Motor neuron (in vitro differentiated cells): Measurements from ENCODE around the gene MAPK14. TPM values are rescaled to one million over a fixed set of nuclear protein-coding genes. Genes with fewer than 3 reads are reported as not detected.

ENCODE experiments used
- ATAC-seq, 8 experiments: fragments of 200-7000 bp; cut with Tn5 transposase; replicated peaks in 6 of 8; 2 replicates each; pipeline ENCODE4 v1.8.0; 2021; ENCODE audit warnings: mild to moderate bottlenecking in 8 of 8, moderate library complexity in 8 of 8
- H3K27ac ChIP-seq, 2 donors: fragments of 250-450 bp; sonication (Bioruptor Pico); 2 replicates each; pipeline ENCODE4 v1.9.0; 2021; ENCODE audit warnings: antibody characterized with exemption in 2 of 2, mild to moderate bottlenecking in 2 of 2, moderate library complexity in 1 of 2
- H3K4me1 ChIP-seq, 2 donors: fragments of 250-450 bp; sonication (Bioruptor Pico); replicated peaks in 1 of 2; 2 replicates each; pipeline ENCODE4 v1.6.1; 2021; ENCODE audit warnings: antibody characterized with exemption in 2 of 2, mild to moderate bottlenecking in 2 of 2, moderate library complexity in 1 of 2
- H3K4me3 ChIP-seq, 5 donors: fragments of 250-450 bp; sonication (Bioruptor Pico); 2 replicates each; pipeline ENCODE4 v1.9.0; 2021; ENCODE audit warnings: antibody characterized with exemption in 5 of 5, mild to moderate bottlenecking in 5 of 5, moderate library complexity in 4 of 5
- WGBS, 10 experiments: fragments of 450-650 bp; shearing (Covaris generic); methylation state at CpG; one replicate each; pipeline ENCODE4 v1.0.0; 2022; 5-methylcytosine and 5-hydroxymethylcytosine counted together
- in situ Hi-C, 9 experiments: fragments of 400-800 bp; cut with MboI; loops; one replicate each; pipeline ENCODE4 v1.15.0; 2021; ENCODE audit warnings: low sequenced_read_pairs in 9 of 9, low pct_unique_long_range_greater_than_20kb in 2 of 9; ENCODE audit not compliant: unreplicated experiment in 9 of 9
- total RNA-seq, 8 experiments: library from RNA; unstranded; fragments of 300-600 nt; gene quantifications; 2 replicates each; pipeline versions ENCODE4 v1.2.3 to v1.2.4, GENCODE V29; 2022

MAPK14 gene
- total RNA-seq, 8 experiments from 2014 or later = 14.7 to 52.3 (median 21.9) TPM

DNA sequence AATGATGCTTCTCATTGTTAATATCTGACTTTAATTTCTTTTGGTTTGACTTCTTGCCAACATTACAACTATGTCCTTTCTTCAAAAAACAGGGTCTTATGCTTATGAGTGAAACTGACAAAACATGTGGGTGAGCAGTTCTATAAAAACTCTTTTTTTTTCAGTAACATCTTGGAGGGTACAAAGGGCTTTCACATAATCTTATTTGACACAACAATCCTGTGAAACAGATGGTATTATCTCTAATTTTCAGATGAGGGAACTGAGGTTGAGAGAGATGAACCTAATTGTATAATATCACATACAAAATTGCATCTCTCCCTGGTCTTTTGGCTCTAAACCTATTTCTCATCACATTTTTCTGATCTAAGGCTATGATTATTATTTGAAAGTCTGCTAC lies 38.3 kb downstream of the MAPK14 start:
- in situ Hi-C loops = no loop called here
- Histone ChIP-seq H3K27ac (no peak overlapping the region), H3K4me1 (no peaks in the 10 kb centered on the region), H3K4me3 (no peak overlapping the region)
- no peak for ATAC-seq

GRCh38 chr6:36066817-36067216 lies 39.2 kb downstream of the MAPK14 start:
- no peak overlapping the region for H3K27ac ChIP-seq
- no peaks in the 10 kb centered on the region for H3K4me1 ChIP-seq
- no peak overlapping the region for H3K4me3 ChIP-seq
- in situ Hi-C loops = no loop called here
- no peak for ATAC-seq
- 85 to 100% (median 100%) methylated on average over 1 to 2 of the region's 2 CpGs for WGBS, 10 experiments

- H3K4me3 ChIP-seq = no peak overlapping the region
- 69 to 100% (median 83%) methylated on average over 1 to 3 of the region's 3 CpGs for WGBS, 10 experiments
- no peaks in the 10 kb centered on the region for H3K4me1 ChIP-seq
- no peak overlapping the region for H3K27ac ChIP-seq
- in situ Hi-C loops = no loop called here
- ATAC-seq = no peak
Measured at GRCh38 chr6:36067374-36068011, 39.9 kb downstream of the MAPK14 start.

- H3K27ac ChIP-seq = no peak overlapping the region
- no peak for ATAC-seq
- in situ Hi-C loops = no loop called here
- no peaks in the 10 kb centered on the region for H3K4me1 ChIP-seq
- no peak overlapping the region for H3K4me3 ChIP-seq
Measured at GRCh38 chr6:36068012-36068392, 40.4 kb downstream of the MAPK14 start.

- in situ Hi-C loops = no loop called here
- Histone ChIP-seq H3K4me1 (no peaks in the 10 kb centered on the region), H3K27ac (no peak overlapping the region), H3K4me3 (no peak overlapping the region)
- no peak for ATAC-seq
- WGBS, 10 experiments = 20 to 100% (median 80%) methylated on average over 1 to 3 of the region's 3 CpGs; no CpG with 5 or more reads in 1 of the 10 experiments
Measured at GRCh38 chr6:36068586-36068985, 41.0 kb downstream of the MAPK14 start.

DNA sequence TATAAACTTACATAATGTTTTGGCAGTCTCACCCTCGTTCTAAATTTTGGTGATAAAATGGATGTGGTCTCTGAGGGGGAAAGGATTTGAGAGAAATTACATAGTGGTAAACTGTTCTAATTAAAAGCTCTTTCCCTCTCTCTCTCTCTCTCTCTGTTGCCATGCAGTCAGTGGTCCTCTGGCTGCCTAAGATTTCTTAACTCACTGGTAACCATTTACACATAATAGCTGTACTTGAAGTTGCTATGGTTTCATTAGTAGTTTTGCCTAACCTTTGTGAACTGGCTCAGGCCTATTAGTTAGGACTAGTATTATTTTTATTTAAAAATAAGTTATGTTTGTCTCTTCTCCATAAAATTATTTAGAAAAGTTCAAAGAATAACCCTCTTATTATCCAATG lies 42.0 kb downstream of the MAPK14 start:
- no peak overlapping the region for H3K4me3 ChIP-seq
- in situ Hi-C loops = no loop called here
- H3K4me1 ChIP-seq = no peaks in the 10 kb centered on the region
- 0 to 100% (median 67%) methylated on average over 1 of the region's 1 CpG; no CpG with 5 or more reads in 2 of the 10 experiments for WGBS, 10 experiments
- ATAC-seq = peak in 1 of 8 experiments; percentile 38
- no peak overlapping the region for H3K27ac ChIP-seq

DNA sequence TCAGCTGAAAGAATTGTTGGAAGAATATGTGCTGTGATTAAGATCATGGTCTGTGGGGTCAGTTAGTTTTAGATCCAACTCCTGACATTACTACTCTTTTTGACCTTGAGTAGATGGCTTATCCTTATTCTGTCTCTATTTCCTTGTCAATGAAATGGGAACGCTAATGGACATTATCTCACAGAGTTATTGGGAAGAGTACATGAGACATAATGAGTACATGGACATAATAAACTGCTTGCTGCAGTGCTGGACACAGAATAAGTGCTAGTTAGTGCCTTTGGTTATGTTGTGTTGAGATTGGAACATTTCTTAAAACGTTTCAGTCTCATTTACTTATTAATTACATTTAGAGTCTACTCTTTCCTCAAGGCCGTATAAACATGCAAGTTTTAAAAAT lies 42.6 kb downstream of the MAPK14 start:
- 67 to 100% (median 89%) methylated on average over 1 to 3 of the region's 3 CpGs; no CpG with 5 or more reads in 1 of the 10 experiments for WGBS, 10 experiments
- in situ Hi-C loops = no loop called here
- no peak for ATAC-seq
- Histone ChIP-seq H3K27ac (no peak overlapping the region), H3K4me1 (no peaks in the 10 kb centered on the region), H3K4me3 (no peak overlapping the region)

- ATAC-seq = no peak
- 80 to 100% (median 94%) methylated on average over 1 to 3 of the region's 3 CpGs; no CpG with 5 or more reads in 1 of the 10 experiments for WGBS, 10 experiments
- H3K4me1 ChIP-seq = no peaks in the 10 kb centered on the region
- in situ Hi-C loops = no loop called here
- H3K4me3 ChIP-seq = no peak overlapping the region
- H3K27ac ChIP-seq = no peak overlapping the region
Measured at GRCh38 chr6:36071281-36071680, 43.7 kb downstream of the MAPK14 start.

DNA sequence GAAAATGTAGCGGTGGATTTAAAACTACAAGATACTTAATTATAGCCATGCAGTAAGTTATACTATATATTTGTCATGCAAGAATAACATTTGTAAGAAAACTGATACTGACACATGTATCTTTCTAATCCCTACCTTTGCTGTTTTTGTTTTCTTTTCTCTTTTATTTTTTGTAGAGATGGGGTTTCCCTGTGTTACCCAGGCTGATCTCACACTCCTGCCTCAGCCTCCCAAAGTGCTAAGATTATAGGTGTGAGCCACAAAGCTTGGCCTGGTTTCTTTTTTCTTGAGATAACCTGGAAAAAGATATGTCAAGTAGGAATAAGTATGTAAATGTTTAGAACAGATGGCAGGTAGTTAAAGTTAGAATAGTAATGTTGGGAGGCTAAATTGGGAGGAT lies 44.1 kb downstream of the MAPK14 start:
- in situ Hi-C loops = no loop called here
- no peak for ATAC-seq
- Histone ChIP-seq H3K4me3 (no peak overlapping the region), H3K4me1 (no peaks in the 10 kb centered on the region), H3K27ac (no peak overlapping the region)
- WGBS, 10 experiments = 77 to 100% (median 100%) methylated on average over 1 of the region's 1 CpG; no CpG with 5 or more reads in 3 of the 10 experiments

DNA sequence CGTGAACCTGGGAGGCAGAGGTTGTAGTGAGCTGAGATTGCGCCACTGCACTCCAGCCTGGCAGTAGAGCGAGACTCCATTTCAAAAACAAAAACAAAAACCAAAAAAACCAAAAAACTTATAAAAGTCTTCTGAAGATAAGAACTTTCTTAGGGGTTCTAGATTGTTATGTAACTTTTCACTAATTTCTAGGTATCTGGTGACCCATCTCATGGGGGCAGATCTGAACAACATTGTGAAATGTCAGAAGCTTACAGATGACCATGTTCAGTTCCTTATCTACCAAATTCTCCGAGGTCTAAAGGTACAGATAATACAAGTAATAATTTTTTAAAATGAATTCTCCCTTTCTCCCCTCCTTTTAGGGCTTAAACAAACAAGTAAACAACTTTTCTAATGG lies 45.1 kb downstream of the MAPK14 start:
- no peak overlapping the region for H3K4me3 ChIP-seq
- H3K27ac ChIP-seq = no peak overlapping the region
- no peaks in the 10 kb centered on the region for H3K4me1 ChIP-seq
- in situ Hi-C loops = no loop called here
- WGBS, 10 experiments = 97 to 100% (median 100%) methylated on average over 1 to 4 of the region's 4 CpGs; no CpG with 5 or more reads in 2 of the 10 experiments
- no peak for ATAC-seq

GRCh38 chr6:36073587-36073986 lies 46.0 kb downstream of the MAPK14 start:
- in situ Hi-C loops = no loop called here

DNA sequence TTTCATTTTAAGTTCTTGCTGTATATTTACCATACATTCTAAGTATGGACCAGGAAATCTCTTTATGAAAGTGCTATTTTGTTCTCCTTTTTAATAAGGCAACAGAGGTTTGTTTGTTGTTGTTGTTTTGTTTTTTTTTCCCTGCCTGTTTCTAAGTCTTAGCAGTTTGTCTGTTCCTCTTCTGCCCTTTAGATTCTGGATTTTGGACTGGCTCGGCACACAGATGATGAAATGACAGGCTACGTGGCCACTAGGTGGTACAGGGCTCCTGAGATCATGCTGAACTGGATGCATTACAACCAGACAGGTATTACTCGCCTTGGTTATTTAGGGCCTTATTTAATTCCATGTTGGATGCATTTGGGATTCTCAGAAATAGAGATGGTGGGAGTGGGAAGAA lies 48.0 kb downstream of the MAPK14 start:
- Histone ChIP-seq H3K4me3 (no peak overlapping the region), H3K27ac (no peak overlapping the region), H3K4me1 (no peaks in the 10 kb centered on the region)
- 49 to 100% (median 80%) methylated on average over 1 to 3 of the region's 3 CpGs; no CpG with 5 or more reads in 3 of the 10 experiments for WGBS, 10 experiments
- no peak for ATAC-seq
- in situ Hi-C loops = no loop called here

More at GRCh38 chr6:36073587-36073986, 46.0 kb downstream of the MAPK14 start:
- Histone ChIP-seq H3K4me1 (no peaks in the 10 kb centered on the region), H3K27ac (no peak overlapping the region), H3K4me3 (no peak overlapping the region)
- ATAC-seq = no peak

- H3K27ac ChIP-seq = no peak overlapping the region
Measured at GRCh38 chr6:36076178-36077063, 48.8 kb downstream of the MAPK14 start.

GRCh38 chr6:36078159-36078558 lies 50.6 kb downstream of the MAPK14 start:
- Histone ChIP-seq H3K27ac (no peak overlapping the region), H3K4me3 (no peak overlapping the region), H3K4me1 (no peaks in the 10 kb centered on the region)
- ATAC-seq = no peak
- in situ Hi-C loops = no loop called here
- 57 to 100% (median 96%) methylated on average over 1 to 4 of the region's 4 CpGs; no CpG with 5 or more reads in 1 of the 10 experiments for WGBS, 10 experiments

More at GRCh38 chr6:36076178-36077063, 48.8 kb downstream of the MAPK14 start:
- 82 to 100% (median 93%) methylated on average over 1 to 3 of the region's 3 CpGs for whole genome bisulfite sequencing, 10 experiments
- Histone ChIP-seq H3K4me3 (no peak overlapping the region), H3K4me1 (no peaks in the 10 kb centered on the region)
- in situ Hi-C loops = no loop called here
- ATAC-seq = no peak
